H1 (cell line): ENCODE measurements around the gene TUBB1. TPM values are rescaled to one million over a fixed set of nuclear protein-coding genes. Genes with fewer than 3 reads are reported as not detected.

Experiments
- CTCF ChIA-PET: fragments of 300-600 bp; sonication (Branson Sonifier 250); formaldehyde crosslinking; loops from one replicate; lab custom pipeline; 2021; ENCODE audit not compliant: partially characterized antibody; lab: Charles Lee
- POLR2A ChIA-PET: fragments of 300-600 bp; sonication (Branson Sonifier 250); formaldehyde crosslinking; loops from one replicate; lab custom pipeline; 2021; ENCODE audit warnings: inconsistent platforms; ENCODE audit not compliant: partially characterized antibody; lab: Charles Lee
- DNase-seq, 2 experiments: peaks; one replicate each; pipeline versions ENCODE4 v3.0.0 to v3.0.0-alpha.2; 2010 to 2022; ENCODE audit warnings: low spot score in 2 of 2, low read depth in 1 of 2, mixed read lengths in 1 of 2
- FAIRE-seq: peaks from 2 replicates; lab custom pipeline; 2011; peaks lifted over from hg19 to GRCh38; lab: Jason Lieb, UNC
- H2AFZ ChIP-seq: 2 replicates; pipeline ENCODE4 v1.8.1; 2012; ENCODE audit warnings: low read length, inconsistent platforms
- H2AK5ac ChIP-seq: 2 replicates; pipeline ENCODE4 v1.6.1; 2013; ENCODE audit warnings: low read depth, low read length
- H2BK120ac ChIP-seq: replicated peaks from 2 replicates; pipeline ENCODE3; 2013; ENCODE audit warnings: low read depth, low read length, inconsistent platforms
- H2BK12ac ChIP-seq: 2 replicates; pipeline ENCODE4 v1.6.1; 2013; ENCODE audit warnings: low read depth, low read length
- H2BK15ac ChIP-seq: 2 replicates; pipeline ENCODE4 v1.6.1; 2013; ENCODE audit warnings: low read length
- H2BK20ac ChIP-seq: 2 replicates; pipeline ENCODE4 v1.6.1; 2013; ENCODE audit warnings: low read length
- H2BK5ac ChIP-seq: 2 replicates; pipeline ENCODE4 v1.6.1; 2013; ENCODE audit warnings: low read depth, low read length
- H3K14ac ChIP-seq: 2 replicates; pipeline ENCODE4 v1.6.1; 2013; ENCODE audit warnings: inconsistent platforms; ENCODE audit not compliant: insufficient read length
- H3K18ac ChIP-seq: 2 replicates; pipeline ENCODE4 v1.6.1; 2013; ENCODE audit warnings: low read length; ENCODE audit errors: extremely low read depth
- H3K23ac ChIP-seq: 2 replicates; pipeline ENCODE4 v1.6.1; 2013; ENCODE audit warnings: inconsistent platforms; ENCODE audit not compliant: insufficient read length
- H3K23me2 ChIP-seq: 2 replicates; pipeline ENCODE4 v1.6.1; 2013; ENCODE audit warnings: low read depth, low read length
- H3K27ac ChIP-seq: 2 replicates; pipeline ENCODE4 v1.6.1; 2011; ENCODE audit warnings: low read depth, low read length, inconsistent platforms
- H3K27me3 ChIP-seq, 4 experiments: replicated peaks in 1 of 4; 1 replicate in 1 of 4; 2 replicates in 3 of 4; pipeline versions ENCODE4 v1.6.1 to v1.8.1; 2011 to 2013; ENCODE audit warnings: low read length in 3 of 4, mild to moderate bottlenecking in 3 of 4, inconsistent platforms in 2 of 4, mixed read lengths in 2 of 4, moderate library complexity in 1 of 4; ENCODE audit not compliant: control insufficient read depth in 3 of 4, insufficient read depth in 3 of 4; ENCODE audit errors: extremely low read depth in 1 of 4
- H3K36me3 ChIP-seq, 4 experiments: 2 replicates each; pipeline versions ENCODE4 v1.6.1 to v1.8.1; 2011 to 2013; ENCODE audit warnings: mild to moderate bottlenecking in 4 of 4, low read length in 3 of 4, moderate library complexity in 2 of 4, control low read depth in 1 of 4, inconsistent platforms in 1 of 4; ENCODE audit not compliant: insufficient read depth in 4 of 4, control insufficient read depth in 2 of 4
- H3K4ac ChIP-seq: replicated peaks from 2 replicates; pipeline ENCODE3; 2013; ENCODE audit warnings: low read length, low read depth, mixed read lengths, inconsistent platforms; ENCODE audit not compliant: insufficient read length
- H3K4me1 ChIP-seq, 4 experiments: replicated peaks in 1 of 4; 1 replicate in 1 of 4; 2 replicates in 3 of 4; pipeline versions ENCODE4 v1.6.1 to v1.8.1; 2011 to 2013; ENCODE audit warnings: low read length in 3 of 4, inconsistent platforms in 2 of 4, mixed read lengths in 1 of 4; ENCODE audit not compliant: insufficient read depth in 4 of 4, control insufficient read depth in 3 of 4
- H3K4me2 ChIP-seq, 2 experiments: 2 replicates each; pipeline versions ENCODE4 v1.6.1 to v1.8.1; 2011 to 2013; ENCODE audit warnings: low read depth in 2 of 2, low read length in 2 of 2, control low read depth in 1 of 2, inconsistent platforms in 1 of 2, mild to moderate bottlenecking in 1 of 2; ENCODE audit not compliant: insufficient read depth in 1 of 2
- H3K4me3 ChIP-seq, 4 experiments: fragments of 200-600, 300-600 bp in 1 of 4; sonication (generic), shearing (Covaris generic), sonication (Bioruptor Twin) in 1 of 4; 2 replicates each; pipeline versions ENCODE4 v1.5.1 to v1.8.1; 2011 to 2016; ENCODE audit warnings: low read length in 4 of 4, low read depth in 3 of 4, control low read depth in 2 of 4, inconsistent platforms in 2 of 4, mild to moderate bottlenecking in 2 of 4, mixed read lengths in 1 of 4, moderate library complexity in 1 of 4; ENCODE audit not compliant: insufficient read depth in 2 of 4; ENCODE audit errors: extremely low read depth in 1 of 4
- H3K56ac ChIP-seq: replicated peaks from 2 replicates; pipeline ENCODE3; 2013; ENCODE audit warnings: low read depth, mild to moderate bottlenecking, mixed read lengths, low read length, inconsistent platforms; ENCODE audit not compliant: insufficient read length
- H3K79me1 ChIP-seq: 2 replicates; pipeline ENCODE4 v1.6.1; 2013; ENCODE audit warnings: low read depth, low read length, control low read depth
- H3K79me2 ChIP-seq, 2 experiments: 2 replicates each; pipeline versions ENCODE4 v1.6.1 to v1.8.1; 2012 to 2013; ENCODE audit warnings: low read length in 2 of 2, mild to moderate bottlenecking in 2 of 2, inconsistent platforms in 1 of 2; ENCODE audit not compliant: insufficient read depth in 2 of 2, control insufficient read depth in 1 of 2
- H3K9ac ChIP-seq, 4 experiments: replicated peaks in 1 of 4; 1 replicate in 1 of 4; 2 replicates in 3 of 4; pipeline versions ENCODE4 v1.6.1 to v1.8.1; 2011 to 2013; ENCODE audit warnings: low read depth in 3 of 4, low read length in 3 of 4, control low read depth in 2 of 4, mild to moderate bottlenecking in 2 of 4, moderate library complexity in 2 of 4, inconsistent platforms in 1 of 4; ENCODE audit errors: extremely low read depth in 1 of 4
- H3K9me3 ChIP-seq, 2 experiments: 2 replicates each; pipeline versions ENCODE4 v1.6.1 to v1.8.1; 2012 to 2013; ENCODE audit warnings: mild to moderate bottlenecking in 2 of 2, moderate library complexity in 2 of 2, control low read depth in 1 of 2, inconsistent platforms in 1 of 2, low read depth in 1 of 2, low read length in 1 of 2, mixed read lengths in 1 of 2; ENCODE audit not compliant: insufficient read depth in 2 of 2
- H4K20me1 ChIP-seq, 2 experiments: replicated peaks in 1 of 2; 2 replicates each; pipeline versions ENCODE3 to v1.8.1; 2011 to 2013; ENCODE audit warnings: inconsistent platforms in 2 of 2, low read length in 2 of 2, mild to moderate bottlenecking in 1 of 2; ENCODE audit not compliant: insufficient read depth in 2 of 2, control insufficient read depth in 1 of 2
- H4K5ac ChIP-seq: 2 replicates; pipeline ENCODE4 v1.6.1; 2013; ENCODE audit warnings: low read length, low read depth, mixed read lengths, inconsistent platforms; ENCODE audit not compliant: insufficient read length
- H4K8ac ChIP-seq: 2 replicates; pipeline ENCODE4 v1.8.0; 2013; ENCODE audit warnings: mild to moderate bottlenecking, moderate library complexity, low read length, inconsistent platforms; ENCODE audit not compliant: insufficient read depth; ENCODE audit errors: extremely low read depth
- H4K91ac ChIP-seq: replicated peaks from 2 replicates; pipeline ENCODE3; 2013; ENCODE audit warnings: low read length, mixed read lengths, inconsistent platforms; ENCODE audit not compliant: insufficient read length
- ASH2L ChIP-seq: fragments of 200-600, 300-600 bp; sonication (generic); IDR thresholded peaks from one replicate; pipeline ENCODE4 v1.7.1; 2017; ENCODE audit warnings: low read length
- CBX5 ChIP-seq: fragments of 300-800, 300-1000 bp; sonication (generic); IDR thresholded peaks from 2 replicates; pipeline ENCODE4 v1.7.1; 2016; ENCODE audit warnings: antibody characterized with exemption, low read length, low read depth
- CEBPB ChIP-seq: IDR thresholded peaks from 2 replicates; pipeline ENCODE4 v1.6.1; 2012; ENCODE audit warnings: low read depth, low read length
- EP300 ChIP-seq, 2 experiments: IDR thresholded peaks; 1 replicate in 1 of 2; 2 replicates in 1 of 2; pipeline ENCODE4 v1.6.1; 2011 to 2012; ENCODE audit warnings: low read depth in 2 of 2, low read length in 2 of 2, mild to moderate bottlenecking in 2 of 2, borderline replicate concordance in 1 of 2, inconsistent platforms in 1 of 2, moderate library complexity in 1 of 2
- FOSL1 ChIP-seq: IDR thresholded peaks from 2 replicates; pipeline ENCODE4 v1.6.1; 2011; ENCODE audit warnings: mild to moderate bottlenecking, low read depth, low read length, moderate library complexity; ENCODE audit not compliant: insufficient read depth
- KDM4A ChIP-seq: IDR thresholded peaks from one replicate; pipeline ENCODE4 v1.7.1; 2012; ENCODE audit warnings: low read depth, mild to moderate bottlenecking, moderate library complexity, low read length, inconsistent platforms; ENCODE audit not compliant: severe bottlenecking
- MAX ChIP-seq: IDR thresholded peaks from 2 replicates; pipeline ENCODE4 v1.6.1; 2012; ENCODE audit warnings: inconsistent platforms
- NRF1 ChIP-seq: IDR thresholded peaks from 2 replicates; pipeline ENCODE4 v1.6.1; 2011; ENCODE audit warnings: mild to moderate bottlenecking, low read depth, low read length, improper control_type of control experiment
- POLR2AphosphoS5 ChIP-seq: IDR thresholded peaks from 2 replicates; pipeline ENCODE4 v1.6.1; 2011; ENCODE audit warnings: low read depth, low read length
- SP4 ChIP-seq: IDR thresholded peaks from 2 replicates; pipeline ENCODE4 v1.6.1; 2012; ENCODE audit warnings: low read length, inconsistent platforms
- TCF12 ChIP-seq: IDR thresholded peaks from 2 replicates; pipeline ENCODE4 v1.6.1; 2011; ENCODE audit warnings: low read depth, mild to moderate bottlenecking, low read length
- TEAD4 ChIP-seq: IDR thresholded peaks from 2 replicates; pipeline ENCODE4 v1.6.1; 2012; ENCODE audit warnings: low read depth, low read length, inconsistent platforms, mixed read lengths
- YY1 ChIP-seq: IDR thresholded peaks from 2 replicates; pipeline ENCODE4 v1.6.1; 2011; ENCODE audit warnings: low read depth, mild to moderate bottlenecking, low read length
- ZNF274 ChIP-seq: IDR thresholded peaks from 2 replicates; pipeline ENCODE4 v1.7.0; 2012; ENCODE audit warnings: low read length, borderline replicate concordance; ENCODE audit errors: extremely low read depth
- WGBS, 2 experiments: shearing (Covaris generic) in 1 of 2; methylation state at CpG; one replicate each; pipeline versions ENCODE4 v1.1.6 to v1.1.7; 2013 to 2015; ENCODE audit warnings: low lambda C conversion rate in 2 of 2, mixed read lengths in 2 of 2, inconsistent platforms in 1 of 2, low coverage in 1 of 2, missing lambda C conversion rate in 1 of 2; ENCODE audit not compliant: insufficient replicate concordance in 2 of 2, insufficient coverage in 1 of 2, insufficient read length in 1 of 2; ENCODE audit errors: extremely low coverage in 1 of 2, missing lambda C conversion rate in 1 of 2; 5-methylcytosine and 5-hydroxymethylcytosine counted together
- polyA plus RNA-seq, 7 experiments: library from polyadenylated mRNA; depleted of rRNA in 3 of 7; stranded (reverse) in 5 of 7; unstranded in 2 of 7; fragments of >200 nt in 5 of 7; fragments of 200-250 nt in 2 of 7; gene quantifications; 1 replicate in 5 of 7; 2 replicates in 1 of 7; 4 replicates in 1 of 7; pipeline versions ENCODE4 v1.2.1 to v1.2.3, GENCODE V29; 2011 to 2013; ENCODE audit warnings: missing spikeins in 2 of 7, mixed read lengths in 2 of 7
- total RNA-seq: library from RNA; stranded (reverse); fragmentation: NEBNext Ultra II Directional; extraction: Animal tissue kit (Norgen Biotek cat#: 25700); gene quantifications from 2 replicates; pipeline ENCODE4 v1.2.1, GENCODE V29; 2021

TUBB1 gene
- total and polyA plus RNA-seq, 2 of the 8 experiments (the other 6 are each of a cell fraction or from before 2014, with no cell fraction given) = not detected

- no peak overlapping the region for H4K91ac ChIP-seq
- no peak overlapping the region for H3K27ac ChIP-seq
- 0 out of 4 replicates have a peak, but pooled peaks cover 0 to 3% of the 10 kb centered on the region in 2 experiments for H3K79me2 ChIP-seq
- H3K56ac ChIP-seq = no peak overlapping the region
- no peak overlapping the region for H3K4me3 ChIP-seq
- FAIRE-seq (no peak), DNase-seq (no peak)
- no peak overlapping the region for H2AK5ac ChIP-seq
- H4K5ac ChIP-seq = no peak overlapping the region
- CTCF ChIA-PET = interaction anchor here (1.0 to 2.3 kb wide), 4 partner anchors 8 to 470 kb away, joined by 3 to 5 read pairs (median 4); no protein-coding TSS in a partner anchor
- peaks cover 3% of the 10 kb centered on the region; the same call in 1 of the 2 replicates for H3K79me1 ChIP-seq
- H3K4ac ChIP-seq = no peak overlapping the region
- H4K20me1 ChIP-seq = peaks cover 7% of the 10 kb centered on the region in 2 experiments
- no peak overlapping the region for H2BK5ac ChIP-seq
- no peak overlapping the region for H4K8ac ChIP-seq
- H3K18ac ChIP-seq = no peak overlapping the region
- WGBS, 2 experiments = 71% methylated on average over 4 of the region's 4 CpGs; no CpG with 5 or more reads in 1 of the 2 experiments
- peaks cover 0 to 2% (median 0%) of the 10 kb centered on the region in 4 experiments; a peak in 3 of 7 replicates for H3K4me1 ChIP-seq
- POLR2A ChIA-PET = interaction anchor here (1.3 kb wide), 1 partner anchor 9 kb away, joined by 3 read pairs; no protein-coding TSS in a partner anchor
- H2BK15ac ChIP-seq = no peak overlapping the region
- H3K36me3 ChIP-seq = peaks cover 2 to 40% (median 15%) of the 10 kb centered on the region in 4 experiments; a peak in 6 of 8 replicates
- H3K27me3 ChIP-seq = peaks cover 0 to 7% (median 2%) of the 10 kb centered on the region in 4 experiments; a peak in 2 of 7 replicates
- H2BK12ac ChIP-seq = no peak overlapping the region
- H3K23me2 ChIP-seq = peaks cover 2% of the 10 kb centered on the region; the same call in 1 of the 2 replicates
- no peaks in the 10 kb centered on the region for H3K9me3 ChIP-seq
- no peak overlapping the region for H3K23ac ChIP-seq
- no peak overlapping the region for H3K4me2 ChIP-seq
- no peak overlapping the region for H2AFZ ChIP-seq
- no peak overlapping the region for H3K9ac ChIP-seq
- no peak overlapping the region for H2BK120ac ChIP-seq
- H2BK20ac ChIP-seq = no peak overlapping the region
- no peak overlapping the region for H3K14ac ChIP-seq
- no peak for TF ChIP-seq POLR2AphosphoS5
- TF ChIP-seq CEBPB = no peak
- TF ChIP-seq FOSL1 = no peak
- no peak for TF ChIP-seq ASH2L
- no peak for TF ChIP-seq KDM4A
- no peak for TF ChIP-seq CBX5
- no peak for TF ChIP-seq NRF1
- no peak for TF ChIP-seq TEAD4
- 0 out of 2 replicates have a peak, but pooled peaks have one; percentile 31 for TF ChIP-seq MAX
- TF ChIP-seq ZNF274 = no peak
- TF ChIP-seq EP300 (IDR thresholded peaks at IDR 0.05; ENCODE audit: borderline replicate concordance in 1 of 2, low read depth in 2 of 2, low read length in 2 of 2) = no peak
- peak; percentile 66; the same call in 1 of the 2 replicates for TF ChIP-seq YY1
- TF ChIP-seq SP4 = no peak
- TF ChIP-seq TCF12 = no peak
Measured at GRCh38 chr20:59025511-59025910, 6.3 kb downstream of the TUBB1 start.
